GM12801 (cell line): ENCODE results near the gene C1orf174.

Experiments used
- TF ChIP-seq, protein P1 (sequence below): IDR thresholded peaks from one replicate; pipeline ENCODE4 v1.5.1; 2011; ENCODE audit warnings: control low read depth; ENCODE audit not compliant: insufficient read length; ENCODE audit errors: extremely low read depth

Gene C1orf174

GRCh38 chr1:3924186-3924824 lies 24.2 kb upstream of the C1orf174 start:
- TF ChIP-seq, protein P1, sequence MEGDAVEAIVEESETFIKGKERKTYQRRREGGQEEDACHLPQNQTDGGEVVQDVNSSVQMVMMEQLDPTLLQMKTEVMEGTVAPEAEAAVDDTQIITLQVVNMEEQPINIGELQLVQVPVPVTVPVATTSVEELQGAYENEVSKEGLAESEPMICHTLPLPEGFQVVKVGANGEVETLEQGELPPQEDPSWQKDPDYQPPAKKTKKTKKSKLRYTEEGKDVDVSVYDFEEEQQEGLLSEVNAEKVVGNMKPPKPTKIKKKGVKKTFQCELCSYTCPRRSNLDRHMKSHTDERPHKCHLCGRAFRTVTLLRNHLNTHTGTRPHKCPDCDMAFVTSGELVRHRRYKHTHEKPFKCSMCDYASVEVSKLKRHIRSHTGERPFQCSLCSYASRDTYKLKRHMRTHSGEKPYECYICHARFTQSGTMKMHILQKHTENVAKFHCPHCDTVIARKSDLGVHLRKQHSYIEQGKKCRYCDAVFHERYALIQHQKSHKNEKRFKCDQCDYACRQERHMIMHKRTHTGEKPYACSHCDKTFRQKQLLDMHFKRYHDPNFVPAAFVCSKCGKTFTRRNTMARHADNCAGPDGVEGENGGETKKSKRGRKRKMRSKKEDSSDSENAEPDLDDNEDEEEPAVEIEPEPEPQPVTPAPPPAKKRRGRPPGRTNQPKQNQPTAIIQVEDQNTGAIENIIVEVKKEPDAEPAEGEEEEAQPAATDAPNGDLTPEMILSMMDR: no peak

- TF ChIP-seq, protein P1: no peak
Measured at GRCh38 chr1:3923378-3924185, 23.5 kb upstream of the C1orf174 start.

DNA sequence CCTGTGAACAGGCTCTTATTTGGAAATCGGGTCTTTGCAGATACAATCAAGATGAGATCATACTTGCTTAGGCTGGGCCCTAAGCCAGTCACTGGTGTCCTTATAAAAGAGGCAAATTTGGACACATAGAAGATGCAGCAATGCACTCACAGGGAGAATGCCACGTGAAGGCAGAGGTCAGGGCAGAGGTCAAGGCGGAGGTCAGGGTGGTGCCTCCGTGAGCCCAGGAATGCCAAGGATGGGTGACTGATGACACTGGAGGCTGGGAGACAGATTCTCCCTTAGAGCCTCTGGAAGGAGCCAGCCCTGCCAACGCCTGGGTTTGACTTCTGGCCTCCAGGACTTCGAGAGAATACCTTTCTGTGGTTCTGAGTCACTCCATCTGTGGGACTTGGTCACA lies 22.8 kb upstream of the C1orf174 start:
- TF ChIP-seq, protein P1: no peak

DNA sequence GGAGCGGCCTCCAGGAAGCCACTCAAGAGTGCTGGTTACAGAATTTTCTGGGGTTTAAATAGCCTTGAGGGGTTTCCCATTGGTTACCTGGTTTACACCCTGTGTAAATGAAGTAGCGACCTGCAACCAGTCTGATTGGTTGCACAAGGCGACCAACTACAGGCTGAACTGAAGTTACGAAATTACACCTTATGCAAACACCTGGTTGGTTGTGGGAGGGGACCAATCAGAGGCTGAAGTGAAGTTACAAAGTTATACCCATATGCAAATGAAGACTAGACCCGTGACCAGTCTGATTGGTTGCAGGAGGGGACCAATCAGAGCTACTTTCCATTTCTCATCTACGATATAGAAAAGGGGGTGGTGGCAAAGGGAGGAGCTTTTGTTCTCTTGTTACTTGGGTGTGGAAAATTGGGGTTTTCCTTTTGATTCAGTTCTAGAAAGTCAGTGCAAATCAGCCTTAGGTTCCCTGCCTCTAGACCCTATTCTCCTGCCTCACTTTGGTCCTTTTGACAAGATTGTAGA lies 22.2 kb upstream of the C1orf174 start:
- TF ChIP-seq, protein P1: no peak

DNA sequence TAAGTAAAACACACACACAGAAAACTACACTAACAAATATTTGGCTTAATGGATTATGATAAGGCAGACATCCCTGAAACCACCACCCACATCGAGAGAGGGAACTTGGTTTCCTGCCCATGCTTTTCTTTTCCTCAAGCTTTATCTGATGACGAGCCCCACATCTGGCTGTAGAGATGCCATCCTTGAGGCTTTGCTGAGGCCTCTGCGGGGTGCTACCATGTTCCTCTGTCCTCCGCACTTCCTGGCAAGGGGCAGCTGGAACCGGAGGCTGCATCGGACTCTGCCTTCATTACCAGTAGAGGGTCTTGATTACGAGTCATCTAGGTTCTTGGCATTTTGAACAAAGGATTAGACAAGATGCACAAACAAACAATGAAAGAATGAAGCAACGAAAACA lies 21.7 kb upstream of the C1orf174 start:
- TF ChIP-seq, protein P1: no peak

- TF ChIP-seq, protein P1: no peak
Measured at GRCh38 chr1:3919706-3920105, 19.6 kb upstream of the C1orf174 start.

DNA sequence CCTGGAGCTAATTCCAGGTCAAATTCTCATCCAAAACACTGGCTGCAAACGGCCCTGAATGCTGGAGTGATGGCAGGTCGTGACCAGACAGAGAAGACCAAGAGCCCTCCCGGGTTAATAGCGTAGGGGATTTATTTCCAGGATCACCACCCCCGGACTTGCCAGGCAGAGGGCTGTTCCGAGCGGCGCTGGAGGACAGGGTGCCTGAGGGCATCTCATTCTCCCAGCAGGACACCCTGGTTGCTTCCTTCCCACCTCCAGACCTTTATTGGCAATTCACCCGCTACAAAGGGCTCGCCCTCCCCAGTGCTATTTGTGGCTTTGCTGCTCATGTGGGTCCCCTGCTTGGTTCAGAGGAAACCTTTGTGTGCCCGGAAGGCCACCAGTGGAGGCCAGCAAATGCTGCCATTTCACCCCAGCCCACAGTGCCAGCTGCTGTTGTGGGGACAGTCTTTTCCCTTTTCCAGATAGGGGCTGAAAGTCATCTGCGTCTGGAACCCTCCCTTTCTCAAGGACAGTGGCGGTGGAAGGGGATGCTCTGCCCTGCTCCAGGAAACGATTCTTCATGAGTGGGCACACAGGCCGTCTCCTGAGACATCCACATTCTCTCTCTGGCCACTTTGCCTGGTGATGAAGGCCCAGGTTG lies 19.0 kb upstream of the C1orf174 start:
- TF ChIP-seq, protein P1: no peak
